GM21723 (cell line): Measurements from ENCODE around the gene DRC1.
"Not testable (repeated sequence)": the region's sequence is repeated elsewhere in the genome, so short reads cannot be mapped to it uniquely, and the experiment has no call there.

Experiments
- ATAC-seq: cut with Tn5 transposase; IDR thresholded peaks from one replicate; pipeline ENCODE4 v1.9.1; 2021; ENCODE audit warnings: mild to moderate bottlenecking, moderate library complexity; ENCODE audit not compliant: unreplicated experiment

DRC1 gene

GRCh38 chr2:26462100-26462499 lies 60.4 kb downstream of the DRC1 start:
- ATAC-seq, result no peak

GRCh38 chr2:26462511-26463243 lies 61.0 kb downstream of the DRC1 start:
- no peak for ATAC-seq

GRCh38 chr2:26463244-26464192 lies 61.8 kb downstream of the DRC1 start:
- no peak for ATAC-seq

- no peak for ATAC-seq
Observed at GRCh38 chr2:26464390-26465265, 62.9 kb downstream of the DRC1 start.

GRCh38 chr2:26465266-26465925 lies 63.7 kb downstream of the DRC1 start:
- ATAC-seq, result no peak

- no peak for ATAC-seq
Observed at GRCh38 chr2:26465981-26466471, 64.3 kb downstream of the DRC1 start.

- no peak for ATAC-seq
Observed at GRCh38 chr2:26466662-26467310, 65.1 kb downstream of the DRC1 start.

- ATAC-seq, result not testable (repeated sequence)
Observed at GRCh38 chr2:26468544-26468943, 66.8 kb downstream of the DRC1 start.

GRCh38 chr2:26469092-26469710 lies 67.5 kb downstream of the DRC1 start:
- ATAC-seq, result no peak

- no peak for ATAC-seq
Observed at GRCh38 chr2:26469955-26470354, 68.2 kb downstream of the DRC1 start.

GRCh38 chr2:26470601-26471260 lies 69.0 kb downstream of the DRC1 start:
- ATAC-seq, result no peak

GRCh38 chr2:26471289-26471688 lies 69.6 kb downstream of the DRC1 start:
- ATAC-seq, result no peak

- no peak for ATAC-seq
Observed at GRCh38 chr2:26471766-26472706, 70.3 kb downstream of the DRC1 start.

- ATAC-seq, result no peak
Observed at GRCh38 chr2:26472821-26473655, 71.3 kb downstream of the DRC1 start.

GRCh38 chr2:26473796-26474195 lies 72.1 kb downstream of the DRC1 start:
- ATAC-seq, result no peak

- ATAC-seq, result no peak
Observed at GRCh38 chr2:26474261-26474785, 72.6 kb downstream of the DRC1 start.

- no peak for ATAC-seq
Observed at GRCh38 chr2:26475037-26475436, 73.3 kb downstream of the DRC1 start.
